Progenitor cell of endocrine pancreas (in vitro differentiated cells): Measurements from ENCODE around the gene PRKCQ. TPM values are rescaled to one million over a fixed set of nuclear protein-coding genes. Genes with fewer than 3 reads are reported as not detected.

ENCODE experiments used
- DNase-seq: peaks from one replicate; pipeline ENCODE4 v3.0.0; 2021; ENCODE audit warnings: low spot score; ENCODE audit not compliant: unreplicated experiment
- H3K27ac Mint-ChIP-seq: 2 replicates; pipeline ENCODE4 v1.8.0; 2021; ENCODE audit warnings: mild to moderate bottlenecking, moderate library complexity, mixed read lengths
- H3K27me3 Mint-ChIP-seq: 2 replicates; pipeline ENCODE4 v1.8.0; 2021; ENCODE audit warnings: mixed read lengths
- H3K36me3 Mint-ChIP-seq: 2 replicates; pipeline ENCODE4 v1.8.0; 2022; ENCODE audit warnings: mixed read lengths; ENCODE audit not compliant: insufficient read depth
- H3K4me1 Mint-ChIP-seq: 2 replicates; pipeline ENCODE4 v1.8.0; 2021; ENCODE audit warnings: low read depth, mixed read lengths
- H3K4me3 Mint-ChIP-seq: 2 replicates; pipeline ENCODE4 v1.8.0; 2021; ENCODE audit warnings: low read depth, mild to moderate bottlenecking, moderate library complexity, mixed read lengths
- H3K9me3 Mint-ChIP-seq: 2 replicates; pipeline ENCODE4 v1.8.0; 2021; ENCODE audit warnings: low read depth, mixed read lengths
- CTCF ChIP-seq: fragments of 200-600 bp; sonication (generic); IDR thresholded peaks from one replicate; pipeline ENCODE4 v1.5.0; 2021; ENCODE audit warnings: antibody characterized with exemption, mild to moderate bottlenecking; ENCODE audit not compliant: unreplicated experiment
- total RNA-seq: library from RNA; stranded (reverse); gene quantifications from 2 replicates; pipeline ENCODE4 v1.2.1, GENCODE V29; 2021

The PRKCQ gene
- total RNA-seq, 1 donor from 2014 or later = 5.6 TPM

GRCh38 chr10:6597478-6597877 is 17.4 kb upstream of the PRKCQ start:
- peaks cover 7% of the 10 kb centered on the region for H3K27me3 Mint-ChIP-seq
- no peak overlapping the region for H3K4me3 Mint-ChIP-seq
- H3K36me3 Mint-ChIP-seq = no peaks in the 10 kb centered on the region
- no peak overlapping the region for H3K27ac Mint-ChIP-seq
- peaks cover 3% of the 10 kb centered on the region for H3K9me3 Mint-ChIP-seq
- no peak for DNase-seq
- no peaks in the 10 kb centered on the region for H3K4me1 Mint-ChIP-seq
- TF ChIP-seq CTCF = no peak

- Mint-ChIP-seq H3K27ac (no peak overlapping the region), H3K27me3 (peaks cover 4% of the 10 kb centered on the region), H3K4me1 (no peaks in the 10 kb centered on the region), H3K9me3 (peaks cover 3% of the 10 kb centered on the region), H3K4me3 (no peak overlapping the region), H3K36me3 (no peaks in the 10 kb centered on the region)
- TF ChIP-seq CTCF = no peak
- no peak for DNase-seq
Measured at GRCh38 chr10:6595499-6595898, 15.4 kb upstream of the PRKCQ start.

GRCh38 chr10:6593241-6593671 is 13.2 kb upstream of the PRKCQ start:
- no peak overlapping the region for H3K4me3 Mint-ChIP-seq
- peaks cover 18% of the 10 kb centered on the region for H3K27me3 Mint-ChIP-seq
- no peak for TF ChIP-seq CTCF
- no peak overlapping the region for H3K27ac Mint-ChIP-seq
- no peaks in the 10 kb centered on the region for H3K4me1 Mint-ChIP-seq
- DNase-seq = no peak
- no peaks in the 10 kb centered on the region for H3K36me3 Mint-ChIP-seq
- H3K9me3 Mint-ChIP-seq = no peaks in the 10 kb centered on the region

- Mint-ChIP-seq H3K9me3 (no peaks in the 10 kb centered on the region), H3K4me3 (no peak overlapping the region), H3K4me1 (no peaks in the 10 kb centered on the region), H3K27me3 (peaks cover 18% of the 10 kb centered on the region), H3K27ac (no peak overlapping the region), H3K36me3 (no peaks in the 10 kb centered on the region)
- no peak for DNase-seq
- no peak for TF ChIP-seq CTCF
Measured at GRCh38 chr10:6592080-6592479, 12.0 kb upstream of the PRKCQ start.

GRCh38 chr10:6591668-6592067 is 11.6 kb upstream of the PRKCQ start:
- Mint-ChIP-seq H3K27me3 (peaks cover 18% of the 10 kb centered on the region), H3K27ac (no peak overlapping the region), H3K4me1 (no peaks in the 10 kb centered on the region), H3K4me3 (no peak overlapping the region), H3K36me3 (no peaks in the 10 kb centered on the region), H3K9me3 (no peaks in the 10 kb centered on the region)
- DNase-seq = no peak
- TF ChIP-seq CTCF = no peak
